ENCODE results near the gene SLC22A14. TPM values are rescaled to one million over a fixed set of nuclear protein-coding genes. Genes with fewer than 3 reads are reported as not detected.

SLC22A14 gene
- total and polyA plus RNA-seq, 5 experiments from 2014 or later, result 0.22 TPM; not detected in 4

- H3K9me3 Mint-ChIP-seq, result no peaks in the 10 kb centered on the region
- no peaks in the 10 kb centered on the region for H3K4me1 Mint-ChIP-seq
- DNase-seq, result no peak
- no peaks in the 10 kb centered on the region for H3K36me3 Mint-ChIP-seq
- POLR2A ChIA-PET, result no interaction called here
- H3K27me3 Mint-ChIP-seq, result peaks cover 0 to 6% (median 0%) of the 10 kb centered on the region in 5 donors
- no peak overlapping the region for H3K27ac Mint-ChIP-seq
- H3K4me3 Mint-ChIP-seq, result no peak overlapping the region
- ATAC-seq, result no peak
Measured at GRCh38 chr3:38337703-38338102, 55.6 kb downstream of the SLC22A14 start.

- Mint-ChIP-seq H3K27ac (no peak overlapping the region), H3K4me1 (peaks cover 2 to 7% (median 3%) of the 10 kb centered on the region in 4 donors), H3K27me3 (peaks cover 0 to 4% (median 0%) of the 10 kb centered on the region in 5 donors), H3K9me3 (peaks cover 0 to 3% (median 0%) of the 10 kb centered on the region in 9 donors), H3K4me3 (no peak overlapping the region), H3K36me3 (no peaks in the 10 kb centered on the region)
- ATAC-seq, result no peak
- POLR2A ChIA-PET, result no interaction called here
- DNase-seq, result no peak
Measured at GRCh38 chr3:38343797-38344594, 61.9 kb downstream of the SLC22A14 start.

DNA sequence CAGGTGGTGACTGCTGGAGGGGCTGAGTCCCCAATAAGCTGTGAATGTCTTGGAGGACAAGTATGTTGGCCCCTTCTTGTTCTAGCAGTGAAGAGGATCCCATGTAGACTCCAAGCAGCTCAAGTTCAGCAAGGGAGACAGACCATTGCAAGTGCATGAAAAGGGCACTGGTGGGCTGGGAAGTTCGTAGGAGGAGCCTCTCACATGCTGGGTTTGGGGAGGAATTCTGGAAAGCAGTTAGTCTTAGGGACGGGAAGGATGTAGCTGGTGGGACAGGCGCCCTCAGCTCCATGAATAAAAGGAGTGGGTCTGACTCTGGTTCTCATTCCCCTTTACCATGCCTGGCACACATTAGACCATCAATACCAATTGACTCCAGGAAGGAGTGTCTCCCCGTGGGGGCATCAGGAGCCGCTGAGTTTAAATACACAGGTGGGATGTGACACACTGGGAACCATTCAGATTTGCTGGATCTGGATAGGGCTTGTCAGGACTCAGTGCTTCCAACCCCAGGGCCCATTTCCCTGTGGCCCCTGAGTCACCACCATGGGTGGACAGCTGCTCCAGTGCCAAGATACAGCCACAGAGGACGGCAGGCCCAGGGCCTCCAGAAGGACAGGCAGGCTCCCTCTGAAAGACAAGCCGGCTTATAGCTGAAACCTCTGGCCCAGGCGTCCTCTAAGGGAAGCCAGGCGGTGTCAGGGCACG is 63.9 kb downstream of the SLC22A14 start:
- H3K9me3 Mint-ChIP-seq, result peaks cover 0 to 3% (median 0%) of the 10 kb centered on the region in 9 donors
- H3K36me3 Mint-ChIP-seq, result no peaks in the 10 kb centered on the region
- peak overlapping the region; percentile 74 to 89 (median 86) for H3K4me3 Mint-ChIP-seq
- no peak for ATAC-seq
- POLR2A ChIA-PET, result interaction anchor here (0.7 to 2.0 kb wide), 6 partner anchors 75 to 705 kb away, joined by 3 to 11 read pairs (median 4); partner anchors contain the start of gene ACAA1
- H3K27ac Mint-ChIP-seq, result peak overlapping the region in 5 of 10 donors; percentile 21 to 68 (median 58)
- no peak for DNase-seq
- peaks cover 0 to 2% (median 0%) of the 10 kb centered on the region in 5 donors for H3K27me3 Mint-ChIP-seq
- peaks cover 2 to 7% (median 3%) of the 10 kb centered on the region in 4 donors for H3K4me1 Mint-ChIP-seq

DNA sequence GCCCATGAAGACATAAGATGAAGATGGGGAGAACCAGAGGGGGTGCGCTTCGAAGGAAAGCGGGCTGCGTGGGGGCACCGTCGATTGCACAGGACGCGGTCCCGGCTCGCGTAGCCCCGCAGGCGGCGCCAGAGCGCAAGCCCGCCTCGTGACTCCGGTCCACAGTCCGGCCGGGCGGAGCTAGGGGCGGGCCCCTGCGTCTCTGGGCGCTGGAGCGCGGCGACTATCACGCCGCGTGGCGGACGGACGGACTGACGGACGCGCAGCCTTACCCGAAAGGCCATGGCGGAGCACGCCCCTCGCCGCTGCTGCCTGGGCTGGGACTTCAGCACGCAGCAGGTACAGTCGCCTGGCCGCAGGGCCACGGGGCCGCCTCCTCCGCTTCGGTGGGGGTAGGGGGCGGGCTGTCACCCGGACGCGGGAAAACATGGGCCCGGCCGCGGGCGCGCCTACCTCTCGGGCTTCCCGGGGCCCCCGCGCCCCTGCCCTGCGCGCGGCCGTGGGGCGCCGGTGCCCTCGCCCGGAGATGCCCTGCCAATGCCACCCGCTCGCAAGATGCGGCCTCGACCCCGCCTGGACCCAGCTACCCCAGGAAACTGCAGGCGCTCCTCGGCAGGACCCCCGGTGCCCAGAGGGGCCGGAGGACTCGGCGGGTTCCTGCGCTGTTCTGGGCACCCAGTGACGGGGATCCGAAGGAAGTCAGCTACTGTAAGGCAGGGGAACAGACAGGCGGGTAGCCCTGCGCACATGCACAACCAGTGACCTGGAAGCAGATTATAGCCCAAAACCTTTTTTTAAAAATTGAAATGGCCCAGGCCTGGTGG is 64.7 kb downstream of the SLC22A14 start, which contains the start of gene XYLB:
TSS of gene XYLB (plus strand) at position 199 of the 824 bp plus-strand sequence. CDS start at position 283, 84 bp downstream.
- POLR2A ChIA-PET, result interaction anchor here (0.7 to 2.0 kb wide), 8 partner anchors 74 to 704 kb away, joined by 3 to 11 read pairs (median 4); partner anchors contain the start of genes ACAA1 and EXOG
- H3K27ac Mint-ChIP-seq, result peak within 1 kb of the TSS in 5 of 10 donors; percentile 21 to 68 (median 58)
- H3K4me1 Mint-ChIP-seq, result peaks cover 2 to 7% (median 3%) of the 10 kb centered on the region in 4 donors

GRCh38 chr3:38347421-38348200 is 65.5 kb downstream of the SLC22A14 start:
- H3K4me1 Mint-ChIP-seq, result peaks cover 2 to 7% (median 3%) of the 10 kb centered on the region in 4 donors
- H3K4me3 Mint-ChIP-seq, result peak overlapping the region; percentile 65 to 82 (median 71)
- POLR2A ChIA-PET, result interaction anchor here (0.9 to 2.0 kb wide), 5 partner anchors 108 to 211 kb away, joined by 3 to 11 read pairs (median 4); partner anchors contain the start of genes ACAA1 and EXOG
- H3K27me3 Mint-ChIP-seq, result peaks cover 0 to 2% (median 0%) of the 10 kb centered on the region in 5 donors
- H3K36me3 Mint-ChIP-seq, result peaks cover 0 to 2% (median 1%) of the 10 kb centered on the region in 3 donors
- DNase-seq, result no peak
- H3K9me3 Mint-ChIP-seq, result peaks cover 0 to 3% (median 0%) of the 10 kb centered on the region in 9 donors
- H3K27ac Mint-ChIP-seq, result peak overlapping the region in 1 of 10 donors; percentile 19
- ATAC-seq, result no peak

More for the DNA sequence above, 64.7 kb downstream of the SLC22A14 start, which contains the start of gene XYLB:
- peaks cover 0 to 2% (median 0%) of the 10 kb centered on the region in 3 donors for H3K36me3 Mint-ChIP-seq
- H3K27me3 Mint-ChIP-seq, result peaks cover 0 to 2% (median 0%) of the 10 kb centered on the region in 5 donors
- DNase-seq (peak; percentile 55 to 83 (median 71)), ATAC-seq (peak; percentile 95 to 98)
- peaks cover 0 to 3% (median 0%) of the 10 kb centered on the region in 9 donors for H3K9me3 Mint-ChIP-seq
- H3K4me3 Mint-ChIP-seq, result peak within 1 kb of the TSS; percentile 74 to 89 (median 86)

DNA sequence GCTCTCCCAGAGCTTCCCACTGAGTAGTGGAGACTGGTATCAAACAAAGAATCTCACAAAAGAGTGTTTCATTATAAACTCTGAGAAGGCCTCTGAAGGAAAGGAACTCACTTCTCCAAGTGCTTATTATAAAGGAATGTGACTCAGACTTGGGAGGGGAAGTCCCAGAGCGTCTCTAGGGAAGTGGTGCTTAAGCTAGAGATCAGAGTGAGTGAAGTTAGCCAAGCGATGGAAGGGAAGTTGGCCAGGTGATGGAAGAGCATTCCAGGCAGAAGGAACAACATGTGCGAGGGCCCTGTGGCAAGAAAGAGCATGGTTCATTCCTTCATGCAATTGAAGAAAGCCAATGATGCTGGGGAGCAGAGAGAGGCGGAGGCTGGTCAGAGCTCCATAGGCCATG is 66.8 kb downstream of the SLC22A14 start:
- peaks cover 0 to under 1% (median 0%) of the 10 kb centered on the region in 9 donors for H3K9me3 Mint-ChIP-seq
- ATAC-seq (no peak), DNase-seq (no peak)
- H3K4me1 Mint-ChIP-seq, result peaks cover 2 to 7% (median 3%) of the 10 kb centered on the region in 4 donors
- H3K36me3 Mint-ChIP-seq, result peaks cover 0 to 2% (median 2%) of the 10 kb centered on the region in 3 donors
- no peak overlapping the region for H3K4me3 Mint-ChIP-seq
- POLR2A ChIA-PET, result interaction anchor here (0.5 kb wide), 1 partner anchor 29 kb away, joined by 3 read pairs; no protein-coding TSS in a partner anchor
- H3K27me3 Mint-ChIP-seq, result peaks cover 0 to 2% (median 0%) of the 10 kb centered on the region in 5 donors
- no peak overlapping the region for H3K27ac Mint-ChIP-seq

DNA sequence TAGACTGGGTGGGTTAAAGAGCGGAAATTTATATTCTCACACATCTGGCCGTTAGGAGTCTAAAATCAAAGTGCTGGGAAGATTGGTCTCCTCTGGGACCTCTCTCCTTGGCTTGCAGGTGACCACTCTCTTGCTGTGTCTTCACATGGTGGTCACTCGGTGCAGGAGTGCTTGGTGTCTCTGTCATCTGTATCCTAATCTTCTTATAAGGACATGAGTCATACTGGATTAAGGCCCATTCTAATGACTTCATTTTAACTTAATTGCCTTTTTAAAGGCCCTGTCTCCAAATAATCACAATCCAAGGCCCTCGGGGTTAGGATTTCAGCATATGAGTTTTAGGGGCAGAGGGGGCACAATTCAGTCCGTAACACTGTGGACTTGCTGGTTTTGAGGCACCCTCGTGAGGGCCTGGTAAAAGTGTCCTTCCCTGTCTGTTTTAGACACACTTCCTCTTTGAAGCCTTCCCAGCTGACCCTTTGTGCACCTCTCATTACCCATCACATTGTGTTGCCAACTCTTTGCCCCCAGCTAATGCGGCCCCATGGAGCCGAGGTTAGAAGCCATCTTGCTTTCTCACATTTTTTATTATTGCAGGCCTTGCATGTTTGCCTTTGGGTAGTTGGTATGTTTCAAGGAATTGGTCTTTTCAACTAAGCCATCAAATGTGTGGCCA is 67.7 kb downstream of the SLC22A14 start:
- no peaks in the 10 kb centered on the region for H3K9me3 Mint-ChIP-seq

GRCh38 chr3:38353151-38353550 is 71.1 kb downstream of the SLC22A14 start:
- no peaks in the 10 kb centered on the region for H3K9me3 Mint-ChIP-seq
- POLR2A ChIA-PET, result no interaction called here
- H3K4me1 Mint-ChIP-seq, result peaks cover 0 to 11% (median under 1%) of the 10 kb centered on the region in 4 donors
- H3K27ac Mint-ChIP-seq, result no peak overlapping the region
- DNase-seq, result no peak
- no peaks in the 10 kb centered on the region for H3K27me3 Mint-ChIP-seq
- H3K4me3 Mint-ChIP-seq, result no peak overlapping the region
- ATAC-seq, result no peak
- peaks cover 0 to 2% (median 2%) of the 10 kb centered on the region in 3 donors for H3K36me3 Mint-ChIP-seq

More for the DNA sequence above, 67.7 kb downstream of the SLC22A14 start:
- DNase-seq (no peak), ATAC-seq (no peak)
- POLR2A ChIA-PET, result no interaction called here
- Mint-ChIP-seq H3K4me3 (no peak overlapping the region), H3K36me3 (peaks cover 0 to 2% (median 2%) of the 10 kb centered on the region in 3 donors), H3K27me3 (peaks cover 0 to 2% (median 0%) of the 10 kb centered on the region in 5 donors), H3K4me1 (peaks cover 2 to 9% (median 3%) of the 10 kb centered on the region in 4 donors), H3K27ac (no peak overlapping the region)

DNA sequence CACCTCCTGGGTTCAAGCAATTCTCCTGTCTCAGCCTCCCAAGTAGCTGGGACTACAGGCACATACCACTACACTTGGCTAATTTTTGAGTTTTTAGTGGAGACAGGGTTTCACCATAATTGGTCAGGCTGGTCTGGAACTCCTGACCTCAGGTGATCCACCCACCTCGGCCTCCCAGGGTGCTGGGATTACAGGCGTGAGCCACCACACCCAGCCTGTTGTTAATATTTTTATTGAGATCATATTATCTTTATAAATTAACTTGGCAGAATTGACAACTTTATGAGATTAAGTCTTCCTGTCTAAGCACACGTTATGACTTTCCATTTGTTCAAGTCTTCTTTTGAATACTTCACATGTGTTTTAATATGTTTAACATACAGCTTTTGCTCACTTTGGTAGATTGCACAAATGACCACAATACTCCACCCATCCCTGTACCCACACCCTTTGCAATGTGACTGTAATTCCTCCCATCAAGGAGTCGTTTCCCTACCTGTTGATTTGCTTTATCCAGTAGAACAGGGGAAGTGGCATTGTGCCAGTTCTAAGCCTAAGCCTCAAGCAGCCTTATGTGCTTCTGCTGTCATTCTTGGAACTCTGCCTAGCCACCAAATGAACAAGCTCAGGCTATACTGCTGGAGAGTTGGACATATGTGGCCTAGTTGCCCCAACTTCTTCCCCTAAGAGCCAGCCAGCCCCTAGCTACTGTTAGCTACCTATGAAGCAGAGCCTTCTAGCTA is 72.7 kb downstream of the SLC22A14 start:
- peaks cover 0 to 4% (median 2%) of the 10 kb centered on the region in 3 donors for H3K36me3 Mint-ChIP-seq
- H3K4me3 Mint-ChIP-seq, result no peak overlapping the region
- peaks cover 0 to 9% (median 0%) of the 10 kb centered on the region in 4 donors for H3K4me1 Mint-ChIP-seq
- H3K27ac Mint-ChIP-seq, result no peak overlapping the region
- no peaks in the 10 kb centered on the region for H3K27me3 Mint-ChIP-seq
- POLR2A ChIA-PET, result no interaction called here
- DNase-seq (no peak), ATAC-seq (no peak)
- H3K9me3 Mint-ChIP-seq, result no peaks in the 10 kb centered on the region

DNA sequence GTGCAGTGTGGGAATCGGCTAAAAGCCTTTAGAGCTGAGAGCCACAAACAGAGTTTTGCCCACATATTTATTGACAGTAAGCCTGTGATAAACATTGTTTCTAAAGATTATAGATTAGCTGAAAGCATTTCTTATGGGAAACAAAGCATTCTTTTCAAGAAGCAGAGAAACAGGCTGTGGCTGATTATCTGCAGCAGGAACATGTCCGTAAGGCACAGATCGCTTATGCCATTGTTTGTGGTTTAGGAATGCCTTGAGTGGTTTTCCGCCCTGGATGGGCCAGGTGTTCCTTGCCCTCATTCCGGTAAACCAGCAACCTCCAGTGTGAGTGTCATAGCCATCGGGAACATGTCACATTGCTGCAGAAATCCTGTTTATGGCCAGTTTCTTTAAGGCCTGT is 76.9 kb downstream of the SLC22A14 start:
- ATAC-seq (no peak), DNase-seq (no peak)
- H3K4me1 Mint-ChIP-seq, result peaks cover 0 to 12% (median 3%) of the 10 kb centered on the region in 4 donors
- H3K9me3 Mint-ChIP-seq, result no peaks in the 10 kb centered on the region
- POLR2A ChIA-PET, result no interaction called here
- H3K4me3 Mint-ChIP-seq, result no peak overlapping the region
- H3K27me3 Mint-ChIP-seq, result no peaks in the 10 kb centered on the region
- H3K36me3 Mint-ChIP-seq, result peaks cover 0 to 4% (median 2%) of the 10 kb centered on the region in 3 donors
- no peak overlapping the region for H3K27ac Mint-ChIP-seq

Measured in naive thymus-derived CD8-positive, alpha-beta T cell (primary cell).